WTC11 (cell line): ENCODE data around the gene CCNB3. TPM values are rescaled to one million over a fixed set of nuclear protein-coding genes. Genes with fewer than 3 reads are reported as not detected.

Experiments
- ATAC-seq: fragments of 200-7000 bp; cut with Tn5 transposase; 2 replicates; pipeline ENCODE4 v1.10.0; 2021; ENCODE audit warnings: mild to moderate bottlenecking, moderate library complexity
- CTCF ChIA-PET: fragments of 300-600 bp; sonication (Branson Sonifier 250); formaldehyde crosslinking; loops from one replicate; lab custom pipeline; 2021; ENCODE audit warnings: antibody characterized with exemption; lab: Charles Lee
- POLR2A ChIA-PET: fragments of 350-600 bp; sonication (Branson Sonifier 250); formaldehyde crosslinking; loops from one replicate; lab custom pipeline; 2021; ENCODE audit warnings: antibody characterized with exemption; lab: Charles Lee
- DNase-seq: peaks from one replicate; pipeline ENCODE4 v3.0.0; 2021; ENCODE audit warnings: low spot score
- H3K27ac Mint-ChIP-seq: 2 replicates; pipeline ENCODE4 v1.8.0; 2021; ENCODE audit warnings: mixed read lengths
- H3K27me3 Mint-ChIP-seq: 2 replicates; pipeline ENCODE4 v1.8.0; 2021; ENCODE audit warnings: low read depth, mild to moderate bottlenecking, moderate library complexity, mixed read lengths
- H3K36me3 Mint-ChIP-seq: 2 replicates; pipeline ENCODE4 v1.8.0; 2021; ENCODE audit warnings: mixed read lengths
- H3K4me1 Mint-ChIP-seq: 2 replicates; pipeline ENCODE4 v1.8.0; 2022; ENCODE audit warnings: mixed read lengths
- H3K4me3 Mint-ChIP-seq: 2 replicates; pipeline ENCODE4 v1.8.0; 2021; ENCODE audit warnings: mild to moderate bottlenecking, moderate library complexity, mixed read lengths
- H3K9me3 Mint-ChIP-seq: 2 replicates; pipeline ENCODE4 v1.8.0; 2021; ENCODE audit warnings: mixed read lengths
- ATF2 ChIP-seq: sonication (generic); formaldehyde crosslinking; IDR thresholded peaks from 2 replicates; pipeline ENCODE4 v1.8.1; 2022; ENCODE audit warnings: low read depth, missing genetic modification reagents, borderline replicate concordance
- ATF6 ChIP-seq: sonication (generic); formaldehyde crosslinking; IDR thresholded peaks from 2 replicates; pipeline ENCODE4 v1.8.1; 2023; ENCODE audit warnings: mild to moderate bottlenecking, missing genetic modification reagents
- CDX4 ChIP-seq: fragments of 250-450 bp; sonication (Bioruptor Pico); IDR thresholded peaks from 2 replicates; pipeline ENCODE4 v1.9.0; 2021; ENCODE audit warnings: moderate library complexity, mild to moderate bottlenecking, inconsistent platforms, borderline replicate concordance
- ETV6 ChIP-seq: sonication (generic); formaldehyde crosslinking; IDR thresholded peaks from 2 replicates; pipeline ENCODE4 v1.8.1; 2022; ENCODE audit warnings: mild to moderate bottlenecking, missing genetic modification reagents
- KAT7 ChIP-seq: sonication (generic); formaldehyde crosslinking; IDR thresholded peaks from 2 replicates; pipeline ENCODE4 v1.8.1; 2023; ENCODE audit warnings: missing genetic modification reagents, mild to moderate bottlenecking, borderline replicate concordance
- MXD4 ChIP-seq: fragments of 250-450 bp; sonication (Bioruptor Pico); IDR thresholded peaks from 2 replicates; pipeline ENCODE4 v1.8.0; 2021; ENCODE audit warnings: mild to moderate bottlenecking, moderate library complexity, borderline replicate concordance
- MYBL2 ChIP-seq: sonication (generic); formaldehyde crosslinking; IDR thresholded peaks from 2 replicates; pipeline ENCODE4 v1.8.1; 2023; ENCODE audit warnings: mild to moderate bottlenecking, moderate library complexity, missing genetic modification reagents
- NR3C1 ChIP-seq: sonication (generic); formaldehyde crosslinking; conservative IDR thresholded peaks from 2 replicates; pipeline ENCODE4 v1.8.1; 2023; ENCODE audit warnings: low read depth, mild to moderate bottlenecking, missing genetic modification reagents
- OVOL2 ChIP-seq: fragments of 250-450 bp; sonication (Bioruptor Pico); IDR thresholded peaks from 2 replicates; pipeline ENCODE4 v1.9.0; 2021; ENCODE audit warnings: mild to moderate bottlenecking, borderline replicate concordance
- SMAD4 ChIP-seq: sonication (generic); formaldehyde crosslinking; IDR thresholded peaks from 2 replicates; pipeline ENCODE4 v1.8.0; 2022; ENCODE audit warnings: mild to moderate bottlenecking, missing genetic modification reagents
- STAT6 ChIP-seq: sonication (generic); formaldehyde crosslinking; conservative IDR thresholded peaks from 2 replicates; pipeline ENCODE4 v1.8.1; 2023; ENCODE audit warnings: mild to moderate bottlenecking, low read depth, missing genetic modification reagents, moderate library complexity
- USF2 ChIP-seq: sonication (generic); formaldehyde crosslinking; IDR thresholded peaks from 2 replicates; pipeline ENCODE4 v1.8.1; 2023; ENCODE audit warnings: mild to moderate bottlenecking, missing genetic modification reagents, moderate library complexity
- ZBTB21 ChIP-seq: sonication (generic); formaldehyde crosslinking; IDR thresholded peaks from 2 replicates; pipeline ENCODE4 v1.8.1; 2023; ENCODE audit warnings: mild to moderate bottlenecking, missing genetic modification reagents, borderline replicate concordance
- ZNF219 ChIP-seq: sonication (generic); formaldehyde crosslinking; IDR thresholded peaks from 2 replicates; pipeline ENCODE4 v1.8.0; 2023; ENCODE audit warnings: missing genetic modification reagents, mild to moderate bottlenecking, borderline replicate concordance
- ZNF281 ChIP-seq: sonication (generic); formaldehyde crosslinking; IDR thresholded peaks from 2 replicates; pipeline ENCODE4 v1.8.0; 2023; ENCODE audit warnings: mild to moderate bottlenecking, missing genetic modification reagents
- ZNF512 ChIP-seq: sonication (generic); formaldehyde crosslinking; IDR thresholded peaks from 2 replicates; pipeline ENCODE4 v1.8.1; 2022; ENCODE audit warnings: missing genetic modification reagents, borderline replicate concordance
- total RNA-seq: library from RNA; stranded (reverse); gene quantifications from 3 replicates; pipeline ENCODE4 v1.2.3, GENCODE V29; 2021
- TF ChIP-seq, protein P1 (sequence below): sonication (generic); formaldehyde crosslinking; IDR thresholded peaks from 2 replicates; pipeline ENCODE4 v1.8.1; 2022; ENCODE audit warnings: mild to moderate bottlenecking, missing genetic modification reagents, moderate library complexity, borderline replicate concordance

Gene CCNB3
- total RNA-seq, 1 experiment from 2014 or later: 0.13 TPM

GRCh38 chrX:50333308-50333707 lies 128.7 kb downstream of the CCNB3 start:
- ATAC-seq (no peak), DNase-seq (no peak)
- peaks cover 6% of the 10 kb centered on the region for H3K36me3 Mint-ChIP-seq
- no peaks in the 10 kb centered on the region for H3K4me1 Mint-ChIP-seq
- CTCF ChIA-PET: interaction anchor here (1.0 to 1.3 kb wide), 4 partner anchors 38 to 266 kb away, joined by 3 to 5 read pairs (median 3); no protein-coding TSS in a partner anchor
- TF ChIP-seq OVOL2 (CRISPR knock-in tag) (no peak), STAT6 (no peak), KAT7 (CRISPR knock-in tag) (no peak), NR3C1 (CRISPR knock-in tag) (no peak)
- TF ChIP-seq, protein P1, sequence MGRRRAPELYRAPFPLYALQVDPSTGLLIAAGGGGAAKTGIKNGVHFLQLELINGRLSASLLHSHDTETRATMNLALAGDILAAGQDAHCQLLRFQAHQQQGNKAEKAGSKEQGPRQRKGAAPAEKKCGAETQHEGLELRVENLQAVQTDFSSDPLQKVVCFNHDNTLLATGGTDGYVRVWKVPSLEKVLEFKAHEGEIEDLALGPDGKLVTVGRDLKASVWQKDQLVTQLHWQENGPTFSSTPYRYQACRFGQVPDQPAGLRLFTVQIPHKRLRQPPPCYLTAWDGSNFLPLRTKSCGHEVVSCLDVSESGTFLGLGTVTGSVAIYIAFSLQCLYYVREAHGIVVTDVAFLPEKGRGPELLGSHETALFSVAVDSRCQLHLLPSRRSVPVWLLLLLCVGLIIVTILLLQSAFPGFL (CRISPR knock-in tag): no peak
- peaks cover 9% of the 10 kb centered on the region for H3K9me3 Mint-ChIP-seq
- H3K27ac Mint-ChIP-seq: no peak overlapping the region
- no peaks in the 10 kb centered on the region; the same call in 1 of the 2 replicates for H3K27me3 Mint-ChIP-seq
- no peak overlapping the region for H3K4me3 Mint-ChIP-seq
- POLR2A ChIA-PET: no interaction called here

- ATAC-seq: no peak
- Mint-ChIP-seq H3K27ac (no peak overlapping the region), H3K36me3 (no peaks in the 10 kb centered on the region), H3K4me3 (no peak overlapping the region), H3K4me1 (no peaks in the 10 kb centered on the region), H3K9me3 (0 out of 2 replicates have a peak, but pooled peaks cover 4% of the 10 kb centered on the region), H3K27me3 (no peaks in the 10 kb centered on the region; the same call in 1 of the 2 replicates)
- DNase-seq: no peak
- CTCF ChIA-PET: no interaction called here
- POLR2A ChIA-PET: no interaction called here
- no peak for TF ChIP-seq NR3C1 (CRISPR knock-in tag)
- TF ChIP-seq MYBL2 (CRISPR knock-in tag): no peak
- no peak for TF ChIP-seq ETV6 (CRISPR knock-in tag)
- no peak for TF ChIP-seq ATF2 (CRISPR knock-in tag)
- no peak for TF ChIP-seq CDX4 (CRISPR knock-in tag)
- TF ChIP-seq ATF6 (CRISPR knock-in tag): no peak
- TF ChIP-seq ZBTB21 (CRISPR knock-in tag): no peak
- TF ChIP-seq MXD4: no peak
- no peak for TF ChIP-seq ZNF512 (CRISPR knock-in tag)
- TF ChIP-seq ZNF281 (CRISPR knock-in tag): no peak
- no peak for TF ChIP-seq USF2
- no peak for TF ChIP-seq ZNF219
- TF ChIP-seq STAT6: no peak
- no peak for TF ChIP-seq SMAD4 (CRISPR knock-in tag)
These were observed 139.4 kb downstream of the CCNB3 start for GRCh38 chrX:50343917-50344316.
